Hematopoietic multipotent progenitor cell treated with erythropoietin and hydrocortisone succinate and interleukin-3 and kit ligand, for 6 days (in vitro differentiated cells): ENCODE measurements around the gene MAP3K14.
A peak's percentile ranks its signal among the peaks of the same experiment; 100 is the strongest.

Source experiments
- DNase-seq: peaks from one replicate; pipeline ENCODE4 v3.0.0-alpha.2; 2015

MAP3K14 gene

GRCh38 chr17:45298546-45299285 lies 18.1 kb downstream of the MAP3K14 start:
- DNase-seq: no peak

DNA sequence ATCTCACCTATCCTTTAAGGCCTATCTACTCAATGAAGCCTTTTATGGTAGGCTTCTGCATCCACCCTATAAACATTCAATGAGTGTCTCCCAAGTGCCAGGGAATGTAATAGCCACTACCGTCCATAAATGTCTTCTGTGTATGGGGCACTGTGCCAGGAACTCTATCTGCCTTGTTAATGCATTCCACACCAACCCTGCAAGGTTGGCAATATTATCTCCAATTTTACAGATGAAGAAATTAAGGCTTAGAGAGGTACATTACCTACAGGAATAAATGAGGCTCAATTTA lies 20.0 kb downstream of the MAP3K14 start:
- peak; percentile 73 for DNase-seq

DNA sequence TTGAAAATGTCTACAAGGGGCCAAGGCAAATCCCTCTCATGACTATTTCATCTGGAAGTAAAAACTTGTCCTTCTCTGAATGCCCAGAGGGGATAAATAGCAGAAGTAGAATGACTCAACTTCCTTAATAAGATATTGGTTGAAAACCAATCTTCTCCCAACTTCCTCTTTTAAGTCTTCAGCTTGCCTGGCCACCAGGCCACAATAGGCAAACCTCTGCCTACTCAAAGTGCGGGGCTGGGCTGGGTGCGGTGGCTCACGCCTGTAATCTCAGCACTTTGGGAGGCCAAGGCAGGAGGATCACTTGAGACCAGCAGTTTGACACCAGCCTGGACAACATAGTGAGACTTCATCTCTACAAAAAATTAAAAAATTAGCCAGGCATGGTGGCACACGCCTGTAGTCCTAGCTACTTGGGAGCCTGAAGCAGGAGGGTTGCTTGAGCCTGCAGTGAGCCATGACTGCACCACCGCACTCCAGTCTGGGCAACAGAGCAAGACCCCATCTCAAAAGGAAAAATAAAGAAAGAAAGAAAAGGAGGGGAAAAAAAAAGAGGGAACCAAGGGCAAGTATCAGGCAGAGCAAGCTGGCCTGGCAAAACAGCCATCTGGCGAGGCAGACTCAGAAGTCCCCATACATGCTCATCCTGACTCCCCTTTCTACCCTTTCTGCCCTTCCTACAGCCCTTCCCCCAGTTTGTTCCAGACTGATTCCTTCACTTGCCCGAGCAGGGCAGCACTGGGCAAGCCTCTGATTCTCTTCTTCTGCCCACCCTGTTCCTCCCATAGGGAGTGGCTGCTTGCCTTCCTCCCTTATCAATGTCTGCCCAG lies 20.6 kb downstream of the MAP3K14 start:
- peak; percentile 83 for DNase-seq

DNA sequence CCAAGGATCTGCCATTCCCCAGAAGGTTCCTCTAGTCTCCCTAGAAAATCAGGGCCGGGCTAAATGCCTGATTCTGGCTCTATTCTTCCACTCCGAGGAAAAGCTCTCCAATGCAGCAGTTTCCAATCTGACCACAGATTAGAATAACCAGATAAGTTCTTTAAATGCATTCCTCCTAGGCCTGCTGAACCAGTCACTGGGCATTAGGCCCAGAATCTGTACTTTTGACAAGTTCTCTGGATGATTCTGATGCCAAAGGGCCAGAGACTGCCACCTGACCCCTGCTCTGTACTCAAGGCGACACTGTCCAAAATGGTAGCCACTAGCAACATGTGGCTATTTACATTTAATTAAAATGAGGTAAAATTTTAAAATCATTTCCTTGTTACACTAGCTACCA lies 22.3 kb downstream of the MAP3K14 start:
- DNase-seq: no peak

DNA sequence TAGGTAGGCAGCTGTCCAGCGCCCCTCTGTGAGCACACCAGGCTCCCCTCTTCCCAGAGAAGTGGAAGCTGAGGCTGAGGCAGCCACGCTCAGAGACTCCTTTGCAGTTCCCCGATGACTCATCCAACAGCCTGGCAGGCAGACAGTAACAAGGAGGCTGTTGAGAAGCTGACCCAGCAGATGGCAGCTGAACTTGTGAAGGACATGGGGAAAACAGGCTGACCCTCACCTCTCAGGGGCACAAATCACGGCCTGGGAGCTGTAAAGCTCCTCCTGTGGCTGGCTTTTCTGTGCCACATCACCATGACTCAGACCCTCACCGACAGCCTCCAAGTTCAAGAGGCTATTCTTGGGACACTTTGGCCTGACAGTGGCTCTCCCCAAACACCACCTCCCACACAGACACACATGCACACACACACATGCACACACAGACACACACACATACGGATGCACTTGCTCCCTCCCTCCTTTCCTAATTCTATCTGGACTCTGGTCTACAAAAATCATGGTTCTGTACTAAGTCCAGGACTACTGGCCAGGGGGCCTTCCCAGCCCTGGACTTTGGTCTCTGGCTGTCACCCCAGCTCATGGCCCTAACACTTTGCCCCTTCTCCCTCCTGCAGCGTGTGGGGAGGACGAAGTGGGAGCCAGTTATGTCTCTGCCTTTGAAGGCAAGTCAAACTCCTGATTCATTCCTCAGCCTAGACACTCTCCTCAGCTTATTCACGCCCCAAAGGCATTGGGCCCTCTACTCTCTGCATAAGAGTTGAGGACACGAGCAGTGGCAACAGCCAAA lies 23.2 kb downstream of the MAP3K14 start:
- peak; percentile 58 for DNase-seq

DNA sequence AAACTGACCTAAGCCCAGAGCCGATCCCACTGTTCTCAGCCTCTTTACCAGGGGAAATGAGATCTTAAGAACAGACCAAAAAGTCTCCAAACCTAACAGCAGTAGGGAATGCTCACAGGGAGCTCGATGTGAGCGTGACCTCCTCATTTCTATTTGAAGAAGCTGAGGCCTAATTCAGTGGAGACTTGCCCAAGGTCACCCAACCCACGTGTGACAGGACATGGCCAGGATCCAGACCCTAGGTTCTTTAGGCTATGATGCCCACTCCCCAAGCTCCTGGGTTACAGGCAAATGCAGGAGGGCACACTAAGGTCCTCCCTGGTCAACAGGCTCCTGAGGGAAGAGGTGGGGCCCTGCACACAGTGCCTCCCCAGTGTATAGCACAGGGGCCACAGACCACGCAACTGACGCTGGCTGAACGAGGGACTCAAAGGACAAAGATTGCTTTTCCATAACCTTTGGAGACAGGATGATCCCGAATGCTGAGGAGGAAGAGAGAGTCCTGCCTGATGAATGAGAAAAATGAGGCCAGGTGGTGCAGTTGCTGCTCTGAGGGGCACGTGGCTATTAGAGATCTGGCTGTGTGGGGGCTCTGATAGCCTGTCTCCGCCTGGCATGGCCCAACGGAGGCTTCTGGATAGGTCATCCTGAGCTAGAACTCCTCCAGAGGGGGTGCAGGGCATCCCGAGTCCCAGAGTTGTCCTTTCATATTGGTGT lies 24.0 kb downstream of the MAP3K14 start:
- no peak for DNase-seq

DNA sequence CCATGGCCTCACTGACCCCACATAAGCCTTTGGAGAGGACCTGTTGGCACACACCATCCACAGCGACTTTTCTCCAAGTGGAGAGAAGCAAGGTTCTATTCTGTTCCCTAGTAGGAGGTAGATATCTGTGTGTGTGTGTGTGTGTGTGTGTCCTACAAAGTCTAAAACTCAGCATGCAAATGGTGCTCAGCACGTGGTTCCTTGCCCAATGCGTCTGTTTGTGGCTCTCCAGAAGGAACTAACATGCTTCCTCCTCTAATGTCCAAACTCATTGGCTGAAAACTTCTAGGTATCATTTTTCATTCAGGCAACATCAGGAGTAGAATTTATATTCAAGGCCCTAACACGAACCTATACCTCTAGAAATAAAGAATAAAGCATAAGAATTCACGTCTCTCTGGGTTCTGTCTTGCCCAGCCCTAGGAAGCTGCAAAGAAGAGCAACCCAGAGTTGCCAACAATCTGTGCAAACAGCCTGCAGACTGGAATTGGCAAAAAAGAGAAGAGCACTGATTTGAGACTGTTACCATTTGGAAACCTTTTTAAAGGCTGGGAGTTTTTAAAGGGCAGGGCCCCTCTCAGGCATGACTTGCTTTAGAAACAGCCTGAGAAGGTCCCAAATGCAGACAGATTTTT lies 25.5 kb downstream of the MAP3K14 start:
- DNase-seq: peak; percentile 43

DNA sequence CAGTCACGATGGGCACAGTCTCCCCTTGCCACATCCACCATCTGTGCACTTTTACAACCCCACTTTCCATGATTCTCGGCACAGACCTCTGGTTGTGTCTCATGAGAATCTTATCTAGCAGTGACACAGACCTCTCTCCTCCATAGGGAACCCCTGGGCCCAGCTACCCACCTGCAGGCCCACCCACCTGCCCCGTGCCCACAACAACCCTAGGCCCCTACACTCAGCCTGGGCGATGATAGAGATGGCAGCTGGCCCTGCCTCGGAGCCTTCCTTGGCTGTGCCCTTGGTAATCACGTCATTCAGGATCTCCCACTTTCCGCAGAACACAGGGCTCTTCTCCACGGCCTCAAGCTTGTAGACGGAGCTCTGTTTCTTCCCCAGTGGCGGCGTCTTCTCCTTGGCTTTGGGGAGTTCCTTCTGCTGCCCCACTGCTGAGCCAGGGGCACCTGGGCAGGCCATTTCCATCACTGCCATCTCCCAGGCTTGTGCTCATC lies 26.5 kb downstream of the MAP3K14 start:
- DNase-seq: no peak

DNA sequence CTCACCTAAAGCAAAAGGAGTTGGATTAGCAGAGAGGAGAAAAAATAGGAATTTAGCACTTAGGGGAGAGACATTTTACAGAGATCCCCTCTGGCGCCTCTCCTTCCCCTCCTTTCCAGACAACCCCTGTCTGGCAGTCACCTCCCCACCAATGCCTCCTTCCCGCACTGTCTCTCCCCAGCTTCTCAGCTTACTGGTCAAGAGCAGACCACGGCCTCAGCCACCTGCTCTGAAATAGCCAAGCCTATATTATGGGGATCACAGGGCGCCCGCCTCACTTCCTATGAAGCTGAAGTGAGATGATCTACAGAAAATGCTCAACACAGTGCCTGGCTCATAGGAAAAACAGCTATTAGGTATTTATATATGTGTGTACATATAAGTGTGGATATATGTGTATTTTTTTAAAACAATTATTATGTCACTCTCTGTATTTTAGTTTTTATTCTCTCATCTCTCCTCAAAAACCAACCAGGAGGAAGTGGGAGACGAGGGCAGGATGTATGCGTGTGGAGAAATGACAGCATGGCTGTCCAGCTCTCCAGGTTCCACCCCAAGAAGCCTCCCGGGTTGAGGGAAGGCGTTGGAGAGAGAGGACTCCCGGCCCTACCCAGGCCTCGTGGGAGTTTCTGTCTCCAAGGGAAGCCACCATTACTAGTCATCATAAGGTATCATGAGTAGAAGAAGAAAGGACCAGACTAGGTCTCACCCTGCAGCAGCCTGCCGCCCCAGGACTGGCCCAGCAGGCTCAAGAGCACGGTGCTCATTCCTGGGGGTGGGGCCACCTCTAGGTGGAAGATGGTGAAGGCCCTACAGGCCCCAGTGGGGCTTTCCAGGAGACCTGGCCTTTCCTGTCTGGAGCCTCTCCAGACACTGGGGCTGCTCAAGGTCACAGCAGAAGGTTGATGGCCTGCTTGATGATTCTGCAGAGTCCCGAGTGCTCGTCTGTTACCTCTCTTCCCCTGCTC lies 27.2 kb downstream of the MAP3K14 start:
- no peak for DNase-seq

DNA sequence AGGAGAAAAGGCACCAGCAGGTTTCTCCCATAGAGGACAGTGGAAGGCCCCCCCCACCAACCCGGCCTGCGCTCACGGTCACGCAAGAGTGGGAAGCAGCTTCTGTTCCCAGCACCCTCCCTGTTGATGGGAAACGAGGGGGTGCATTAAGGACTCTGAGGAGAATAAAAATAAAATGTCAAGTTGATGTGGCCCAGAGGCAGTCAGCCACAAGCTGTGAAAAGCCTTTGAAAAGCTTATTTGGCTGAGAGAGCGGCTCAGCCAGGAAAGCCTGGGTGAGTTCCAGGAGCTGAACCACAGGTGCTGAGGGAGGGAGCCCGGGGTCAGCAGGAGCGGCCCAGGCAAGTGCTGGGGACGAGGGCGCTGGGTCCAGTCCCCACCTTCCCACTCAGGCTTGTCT lies 28.0 kb downstream of the MAP3K14 start:
- DNase-seq: no peak

DNA sequence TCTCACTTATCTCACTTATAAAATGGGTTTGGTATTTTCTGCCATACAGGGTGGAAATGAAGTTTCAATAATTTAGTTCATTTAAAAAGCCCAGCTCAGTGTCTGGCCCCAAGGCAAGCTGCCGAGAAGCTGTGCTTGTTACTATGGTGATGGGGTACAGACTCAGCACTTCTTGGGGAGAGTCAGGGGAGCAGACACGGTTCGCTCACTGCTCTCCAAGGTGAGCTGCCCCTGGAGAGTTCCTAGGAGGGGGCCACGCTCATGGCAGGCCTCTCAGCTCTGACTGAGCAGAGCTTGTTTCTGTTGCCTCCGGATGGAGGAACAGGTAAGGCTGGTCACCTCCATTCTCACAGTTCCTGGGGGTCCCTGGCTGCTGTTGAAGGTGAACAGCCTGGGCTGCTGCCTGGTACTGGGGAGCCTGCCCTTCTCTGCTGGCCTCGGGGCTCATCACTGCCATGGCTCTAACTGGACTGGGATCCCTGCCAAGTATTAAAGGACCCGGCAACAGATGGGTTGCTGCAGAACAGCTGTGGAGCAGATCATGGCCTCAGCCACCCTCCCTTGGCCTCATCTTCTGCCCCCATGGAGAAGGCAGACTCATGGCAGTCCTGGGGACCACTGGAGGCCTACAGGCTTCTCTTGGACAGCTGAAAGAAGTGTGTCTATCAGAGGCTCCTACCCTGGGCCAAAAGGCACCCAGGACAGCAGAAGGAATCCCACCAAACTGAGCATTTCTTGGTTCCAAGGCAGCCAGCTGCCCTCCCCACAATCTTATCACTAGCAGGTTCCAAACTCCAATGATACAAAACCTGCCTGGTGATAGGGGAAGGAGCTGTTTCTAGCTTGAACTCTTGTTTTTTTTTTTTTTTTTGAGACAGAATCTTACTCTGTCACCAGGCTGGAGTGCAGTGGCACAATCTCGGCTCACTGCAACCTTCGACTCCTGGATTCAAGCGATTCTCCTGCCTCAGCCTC lies 29.0 kb downstream of the MAP3K14 start:
- DNase-seq: peak; percentile 75

DNA sequence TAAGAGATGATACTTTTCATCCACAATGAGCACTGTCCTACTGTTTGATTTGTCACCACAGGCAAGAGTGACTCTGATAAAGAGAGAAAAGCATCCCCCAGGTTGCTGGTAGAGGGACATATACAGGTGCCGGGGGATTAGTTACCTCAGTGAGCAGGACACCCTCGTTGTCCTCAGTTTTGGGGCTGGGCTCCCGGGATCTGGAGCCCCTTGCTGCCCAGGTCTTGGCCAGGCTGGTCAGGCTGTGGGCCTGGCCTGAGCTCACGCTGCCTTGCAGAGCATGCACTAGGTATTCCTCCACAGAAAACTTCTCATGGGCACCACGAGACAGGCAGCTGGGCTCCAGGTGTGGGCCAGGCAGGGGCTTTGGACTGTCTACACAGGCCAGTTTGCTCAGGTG lies 30.5 kb downstream of the MAP3K14 start:
- no peak for DNase-seq

GRCh38 chr17:45284176-45285140 lies 32.4 kb downstream of the MAP3K14 start:
- DNase-seq: peak; percentile 56

DNA sequence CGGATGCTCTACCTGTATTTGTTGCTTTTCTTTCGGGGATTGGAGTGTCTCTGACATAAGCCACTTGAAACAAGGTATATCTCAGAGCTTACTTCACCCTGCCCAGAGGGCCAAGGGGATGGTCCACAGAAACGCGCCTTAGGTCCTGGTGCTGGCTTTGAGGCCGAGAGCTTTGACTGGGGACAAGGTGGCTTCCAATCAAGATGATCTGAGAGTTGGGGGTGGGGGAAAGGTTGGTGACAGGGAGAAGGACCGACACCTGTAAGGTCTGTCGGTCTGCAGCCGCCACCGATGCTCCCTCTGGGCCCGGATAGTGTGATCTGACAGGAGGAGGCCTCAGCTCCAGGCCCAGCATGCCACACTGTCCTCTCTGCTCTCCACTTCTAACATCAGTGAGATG lies 33.1 kb downstream of the MAP3K14 start:
- no peak for DNase-seq

DNA sequence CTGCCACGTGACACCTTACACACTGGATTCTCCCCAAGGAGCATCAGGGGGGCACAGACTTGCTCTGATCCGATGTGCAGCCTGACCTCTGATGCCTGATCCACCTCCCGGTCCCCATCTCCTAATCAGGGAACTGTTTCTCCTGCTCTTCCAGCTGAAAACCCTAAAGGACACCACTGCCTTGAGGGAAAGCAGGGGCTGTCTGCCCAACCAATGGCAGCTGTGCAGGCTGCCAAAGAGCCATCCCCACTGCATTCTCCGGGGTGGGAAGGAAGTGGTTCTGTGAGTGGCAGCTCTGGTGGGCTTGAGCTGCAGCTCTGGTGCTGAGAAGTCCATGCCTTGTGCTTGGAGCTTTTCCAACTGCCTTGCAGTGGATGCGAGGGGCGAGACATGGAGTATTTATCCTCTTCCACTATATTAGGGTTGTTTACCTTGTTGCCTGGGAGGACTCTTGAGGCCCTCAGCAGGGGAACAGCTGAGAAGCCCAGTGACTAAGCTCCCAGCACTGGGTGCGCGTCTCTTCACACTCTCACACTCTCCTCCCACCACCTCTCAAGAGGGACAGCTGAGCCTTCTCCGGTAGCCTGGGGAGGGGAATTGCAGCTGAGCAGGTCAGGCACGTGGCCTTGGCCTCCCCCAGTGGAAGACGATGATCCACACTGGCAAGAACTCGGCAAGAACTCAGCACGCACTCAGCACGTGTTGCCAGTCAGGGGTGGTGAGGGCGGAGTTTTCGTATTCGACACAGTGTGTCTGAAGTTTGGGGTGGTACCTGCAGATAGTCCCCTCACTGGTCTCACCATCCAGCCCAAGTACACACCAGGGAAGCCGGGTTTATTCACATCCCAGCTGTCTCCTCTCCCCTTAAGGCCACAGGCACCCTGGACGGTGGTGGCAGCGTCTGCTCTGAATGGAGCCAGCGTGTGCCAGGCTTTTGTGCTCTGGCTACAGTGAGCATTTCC lies 33.9 kb downstream of the MAP3K14 start:
- DNase-seq: no peak

- no peak for DNase-seq
Observed at GRCh38 chr17:45279898-45280297, 36.9 kb downstream of the MAP3K14 start.

DNA sequence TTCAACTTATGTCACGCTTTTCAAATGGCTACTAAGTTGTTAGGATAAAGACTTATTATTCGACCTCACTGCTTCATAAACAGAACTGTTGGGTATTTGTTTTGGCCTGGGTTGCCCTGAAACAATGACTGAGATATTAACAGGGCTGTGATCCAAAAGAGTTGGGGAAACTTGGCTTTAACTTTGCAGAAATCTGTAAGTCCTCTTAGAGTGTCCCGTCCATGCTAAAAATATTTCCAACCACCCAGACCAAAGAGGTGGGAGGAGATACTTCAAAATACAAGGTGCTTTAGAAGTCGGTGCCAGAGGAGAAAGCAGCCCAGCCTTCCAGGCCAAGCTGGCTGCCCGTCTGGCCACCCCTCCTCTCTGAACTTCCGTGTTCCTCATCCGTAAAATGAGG lies 38.8 kb downstream of the MAP3K14 start:
- DNase-seq: no peak
